ENCODE results near the gene EGF. TPM values are rescaled to one million over a fixed set of nuclear protein-coding genes. Genes with fewer than 3 reads are reported as not detected.

EGF gene
- total RNA-seq, 3 donors from 2014 or later = 12.5 to 15.5 TPM; not detected in 1

- Histone ChIP-seq H3K4me3 (no peak overlapping the region), H3K4me1 (no peaks in the 10 kb centered on the region), H3K27me3 (no peaks in the 10 kb centered on the region), H3K9me3 (no peaks in the 10 kb centered on the region), H3K36me3 (no peaks in the 10 kb centered on the region), H3K27ac (no peak overlapping the region)
- intact Hi-C loops (cut with DNase I; ENCODE audit: low total_unique reads) = no loop called here
- TF ChIP-seq POLR2AphosphoS5 (IDR thresholded peaks at IDR 0.05) = no peak
- TF ChIP-seq POLR2A (IDR thresholded peaks at IDR 0.05) = no peak
- TF ChIP-seq CTCF (IDR thresholded peaks at IDR 0.05) = no peak
- no peak for DNase-seq (ENCODE audit: low spot score in 2 of 2)
Observed at GRCh38 chr4:110055158-110055768, 142.6 kb downstream of the EGF start.

- Histone ChIP-seq H3K36me3 (no peaks in the 10 kb centered on the region), H3K4me1 (no peaks in the 10 kb centered on the region), H3K9me3 (no peaks in the 10 kb centered on the region), H3K27ac (no peak overlapping the region), H3K27me3 (no peaks in the 10 kb centered on the region), H3K4me3 (no peak overlapping the region)
- TF ChIP-seq POLR2A (IDR thresholded peaks at IDR 0.05) (no peak), POLR2AphosphoS5 (IDR thresholded peaks at IDR 0.05) (no peak), CTCF (IDR thresholded peaks at IDR 0.05) (no peak)
- intact Hi-C loops (cut with DNase I; ENCODE audit: low total_unique reads) = no loop called here
- DNase-seq (ENCODE audit: low spot score in 2 of 2) = no peak
Observed at GRCh38 chr4:110058677-110059076, 146.0 kb downstream of the EGF start.

- DNase-seq (ENCODE audit: low spot score in 2 of 2) = no peak
- intact Hi-C loops (cut with DNase I; ENCODE audit: low total_unique reads) = no loop called here
- TF ChIP-seq POLR2A (IDR thresholded peaks at IDR 0.05) = no peak
- TF ChIP-seq CTCF (IDR thresholded peaks at IDR 0.05) = no peak
- TF ChIP-seq POLR2AphosphoS5 (IDR thresholded peaks at IDR 0.05) = no peak
Observed at GRCh38 chr4:110059556-110060191, 147.0 kb downstream of the EGF start.

GRCh38 chr4:110061076-110061475 is 148.4 kb downstream of the EGF start:
- intact Hi-C loops (cut with DNase I; ENCODE audit: low total_unique reads) = no loop called here
- Histone ChIP-seq H3K9me3 (no peaks in the 10 kb centered on the region), H3K4me3 (no peak overlapping the region), H3K36me3 (no peaks in the 10 kb centered on the region), H3K27me3 (no peaks in the 10 kb centered on the region), H3K4me1 (no peaks in the 10 kb centered on the region), H3K27ac (no peak overlapping the region)
- no peak for TF ChIP-seq POLR2A (IDR thresholded peaks at IDR 0.05)
- no peak for TF ChIP-seq CTCF (IDR thresholded peaks at IDR 0.05)
- TF ChIP-seq POLR2AphosphoS5 (IDR thresholded peaks at IDR 0.05) = no peak
- DNase-seq (ENCODE audit: low spot score in 2 of 2) = no peak

More at GRCh38 chr4:110059556-110060191, 147.0 kb downstream of the EGF start:
- Histone ChIP-seq H3K27me3 (no peaks in the 10 kb centered on the region), H3K4me3 (no peak overlapping the region), H3K9me3 (no peaks in the 10 kb centered on the region), H3K4me1 (no peaks in the 10 kb centered on the region), H3K27ac (no peak overlapping the region), H3K36me3 (no peaks in the 10 kb centered on the region)

Other genes starting within 250 kb of the EGF start
- 10 to 100 TPM; 18.6 to 39.1 (median 24.9) TPM for gene CASP6, start 209.4 kb upstream of the EGF start, total RNA-seq
- gene PLA2G12A, start 182.8 kb upstream of the EGF start, total RNA-seq = 10 to 100 TPM; 23.3 to 24.6 (median 23.7) TPM
- 10 to 100 TPM; 15.8 to 56.5 (median 32.1) TPM for gene CFI, start 110.9 kb upstream of the EGF start, total RNA-seq
- 1 to 10 TPM; 6.1 to 7.9 (median 7.9) TPM for gene GAR1, start 97.1 kb upstream of the EGF start, total RNA-seq
- under 1 TPM in 2 of 3 donors, not detected in 1; 0.66 to 0.73 TPM for gene RRH, start 84.9 kb upstream of the EGF start, total RNA-seq
- under 1 TPM; 0.16 to 0.66 (median 0.59) TPM for gene LRIT3, start 64.8 kb upstream of the EGF start, total RNA-seq